ENCODE measurements around the gene PSMB10. TPM values are rescaled to one million over a fixed set of nuclear protein-coding genes. Genes with fewer than 3 reads are reported as not detected.

Gene PSMB10
- total RNA-seq, 4 donors from 2014 or later: 17.2 to 51.6 (median 36.1) TPM

- Histone ChIP-seq H3K4me1 (peaks cover 0 to 6% (median 1%) of the 10 kb centered on the region in 4 donors), H3K4me3 (no peak overlapping the region), H3K27ac (replicated peaks in 1 of 4) (no peak overlapping the region), H3K9me3 (no peaks in the 10 kb centered on the region), H3K27me3 (no peaks in the 10 kb centered on the region), H3K36me3 (peaks cover 12 to 69% (median 45%) of the 10 kb centered on the region in 4 donors)
- no peak for DNase-seq (ENCODE audit: extremely low spot score)
- 60% methylated on average over 2 of the region's 2 CpGs for WGBS
- intact Hi-C loops (cut with DNase I): no loop called here
- TF ChIP-seq CTCF (IDR thresholded peaks at IDR 0.05): no peak
- TF ChIP-seq EP300 (IDR thresholded peaks at IDR 0.05): no peak
- no peak for TF ChIP-seq POLR2AphosphoS5 (IDR thresholded peaks at IDR 0.05)
- no peak for TF ChIP-seq POLR2A (IDR thresholded peaks at IDR 0.05; ENCODE audit: low read depth)
These were observed 26.5 kb downstream of the PSMB10 start for GRCh38 chr16:67910158-67910557.

- no peaks in the 10 kb centered on the region for H3K27me3 ChIP-seq
- peaks cover 0 to 5% (median 0%) of the 10 kb centered on the region in 4 donors for H3K4me1 ChIP-seq
- H3K9me3 ChIP-seq: no peaks in the 10 kb centered on the region
- TF ChIP-seq CTCF (IDR thresholded peaks at IDR 0.05) (no peak), POLR2A (IDR thresholded peaks at IDR 0.05; ENCODE audit: low read depth) (no peak), EP300 (IDR thresholded peaks at IDR 0.05) (no peak), POLR2AphosphoS5 (IDR thresholded peaks at IDR 0.05) (no peak)
- no peak for DNase-seq (ENCODE audit: extremely low spot score)
- WGBS: 94% methylated on average over 21 of the region's 36 CpGs
- peaks cover 12 to 68% (median 43%) of the 10 kb centered on the region in 4 donors for H3K36me3 ChIP-seq
- H3K27ac ChIP-seq (replicated peaks in 1 of 4): no peak overlapping the region
- intact Hi-C loops (cut with DNase I): no loop called here
- H3K4me3 ChIP-seq: no peak overlapping the region
These were observed 27.5 kb downstream of the PSMB10 start for GRCh38 chr16:67909056-67909742.

DNA sequence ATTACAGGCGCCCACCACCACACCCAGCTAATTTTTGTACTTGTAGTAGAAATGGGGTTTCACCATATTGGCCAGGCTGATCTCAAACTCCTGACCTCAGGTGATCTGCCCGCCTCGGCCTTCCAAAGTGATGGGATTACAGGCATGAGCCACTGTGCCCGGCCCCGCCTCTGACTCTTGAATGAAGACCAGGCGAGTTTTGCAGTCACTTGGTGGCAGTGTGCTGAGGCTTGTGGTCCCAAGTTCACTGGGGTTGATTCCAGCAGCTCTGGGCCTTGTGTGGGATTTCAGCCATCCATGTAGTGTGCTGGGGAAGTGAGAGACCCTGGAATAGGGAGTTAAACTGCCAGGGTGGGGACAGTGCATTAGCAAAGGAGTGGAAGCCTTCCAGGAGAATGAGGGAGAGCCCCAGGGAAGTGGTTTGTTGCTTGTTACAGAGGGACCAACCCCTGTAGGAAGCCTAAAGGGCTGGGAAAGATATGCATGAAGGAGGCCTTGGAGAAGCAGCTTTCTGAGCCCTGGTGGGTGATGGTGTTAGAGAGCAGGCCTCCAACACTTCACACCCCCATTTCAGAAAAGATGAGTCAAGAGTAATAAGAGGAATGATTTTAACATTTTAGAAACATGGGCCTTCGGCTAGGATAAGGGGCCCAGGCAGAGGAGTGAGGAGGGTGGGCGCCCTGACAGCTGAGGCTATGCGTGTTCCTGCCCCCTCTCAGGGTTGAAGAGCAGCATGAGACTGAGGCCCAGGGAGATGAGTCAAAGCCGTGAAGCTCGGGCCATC, 29.1 kb downstream of the PSMB10 start:
- no peak overlapping the region for H3K4me3 ChIP-seq
- H3K36me3 ChIP-seq: peaks cover 12 to 71% (median 36%) of the 10 kb centered on the region in 4 donors
- no peaks in the 10 kb centered on the region for H3K9me3 ChIP-seq
- no peak overlapping the region for H3K27ac ChIP-seq (replicated peaks in 1 of 4)
- 84% methylated on average over 10 of the region's 11 CpGs for WGBS
- no peaks in the 10 kb centered on the region for H3K27me3 ChIP-seq
- H3K4me1 ChIP-seq: peaks cover 0 to 13% (median 3%) of the 10 kb centered on the region in 4 donors
- intact Hi-C loops (cut with DNase I): no loop called here
- TF ChIP-seq POLR2AphosphoS5 (IDR thresholded peaks at IDR 0.05) (no peak), POLR2A (IDR thresholded peaks at IDR 0.05; ENCODE audit: low read depth) (no peak)
- DNase-seq (ENCODE audit: extremely low spot score): no peak

- no peaks in the 10 kb centered on the region for H3K9me3 ChIP-seq
- no peak for TF ChIP-seq EP300 (IDR thresholded peaks at IDR 0.05)
- TF ChIP-seq POLR2AphosphoS5 (IDR thresholded peaks at IDR 0.05): no peak
- TF ChIP-seq CTCF (IDR thresholded peaks at IDR 0.05): no peak
- no peak for TF ChIP-seq POLR2A (IDR thresholded peaks at IDR 0.05; ENCODE audit: low read depth)
- no peak overlapping the region for H3K4me3 ChIP-seq
- no peak for DNase-seq (ENCODE audit: extremely low spot score)
- peaks cover 4 to 24% (median 14%) of the 10 kb centered on the region in 4 donors for H3K4me1 ChIP-seq
- intact Hi-C loops (cut with DNase I): no loop called here
- H3K27me3 ChIP-seq: no peaks in the 10 kb centered on the region
- peak overlapping the region in 1 of 4 donors; percentile 0 for H3K27ac ChIP-seq (replicated peaks in 1 of 4)
- WGBS: 77% methylated on average over 4 of the region's 4 CpGs
- peaks cover 0 to 40% (median 13%) of the 10 kb centered on the region in 4 donors for H3K36me3 ChIP-seq
These were observed 33.8 kb downstream of the PSMB10 start for GRCh38 chr16:67902831-67903230.

DNA sequence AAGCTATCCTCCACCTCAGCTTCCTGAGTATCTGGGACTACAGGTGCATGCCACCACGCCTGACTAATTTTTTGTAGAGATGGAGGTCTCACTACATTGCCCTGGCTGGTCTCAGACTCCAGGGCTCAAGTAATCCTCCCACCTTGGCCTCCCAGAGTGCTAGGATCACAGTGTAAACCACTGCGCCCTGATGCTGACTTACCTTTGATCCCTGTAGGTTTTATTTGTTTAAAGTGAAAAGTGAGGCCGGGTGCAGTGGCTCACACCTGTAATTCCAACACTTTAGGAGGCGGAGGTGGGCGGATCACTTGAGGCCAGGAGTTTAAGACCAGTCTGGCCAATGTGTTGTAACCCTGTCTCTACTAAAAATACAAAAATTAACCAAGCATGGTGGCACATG, 34.9 kb downstream of the PSMB10 start:
- 95% methylated on average over 5 of the region's 5 CpGs for WGBS
- TF ChIP-seq EP300 (IDR thresholded peaks at IDR 0.05) (no peak), CTCF (IDR thresholded peaks at IDR 0.05) (no peak), POLR2AphosphoS5 (IDR thresholded peaks at IDR 0.05) (no peak), POLR2A (IDR thresholded peaks at IDR 0.05; ENCODE audit: low read depth) (no peak)
- Histone ChIP-seq H3K9me3 (no peaks in the 10 kb centered on the region), H3K27ac (replicated peaks in 1 of 4) (no peak overlapping the region), H3K27me3 (no peaks in the 10 kb centered on the region), H3K4me3 (no peak overlapping the region), H3K4me1 (peaks cover 15 to 35% (median 25%) of the 10 kb centered on the region in 4 donors), H3K36me3 (peaks cover 0 to 39% (median 14%) of the 10 kb centered on the region in 4 donors)
- intact Hi-C loops (cut with DNase I): no loop called here
- DNase-seq (ENCODE audit: extremely low spot score): no peak
